Measurements from ENCODE around the gene RARS2.

GRCh38 chr6:87590990-87591389 is 1.2 kb upstream of the RARS2 start:
- TF ChIP-seq CTCF (conservative IDR thresholded peaks at IDR 0.05; ENCODE audit: low read depth in 2 of 2) (no peak), EZH2 (IDR thresholded peaks at IDR 0.05; ENCODE audit: low read depth, unreplicated experiment) (no peak), EZH2phosphoT487 (IDR thresholded peaks at IDR 0.05; ENCODE audit: unreplicated experiment) (no peak), CREB1 (CRISPR knock-in tag; IDR thresholded peaks at IDR 0.05; ENCODE audit: low read depth) (no peak), ZNF114 (CRISPR knock-in tag; IDR thresholded peaks at IDR 0.05) (no peak), REST (IDR thresholded peaks at IDR 0.05; ENCODE audit: unreplicated experiment) (no peak), JUNB (IDR thresholded peaks at IDR 0.05; ENCODE audit: unreplicated experiment) (no peak), ETS1 (IDR thresholded peaks at IDR 0.05) (no peak)
